NOMO-1 (cell line): ENCODE results near the gene CMIP.
A peak's percentile ranks its signal among the peaks of the same experiment; 100 is the strongest.

Experiments
- DNase-seq, 2 experiments: peaks; one replicate each; lab custom pipeline; 2025; ENCODE audit not compliant: unreplicated experiment in 2 of 2; lab: John Stamatoyannopoulos, UW

The CMIP gene

DNA sequence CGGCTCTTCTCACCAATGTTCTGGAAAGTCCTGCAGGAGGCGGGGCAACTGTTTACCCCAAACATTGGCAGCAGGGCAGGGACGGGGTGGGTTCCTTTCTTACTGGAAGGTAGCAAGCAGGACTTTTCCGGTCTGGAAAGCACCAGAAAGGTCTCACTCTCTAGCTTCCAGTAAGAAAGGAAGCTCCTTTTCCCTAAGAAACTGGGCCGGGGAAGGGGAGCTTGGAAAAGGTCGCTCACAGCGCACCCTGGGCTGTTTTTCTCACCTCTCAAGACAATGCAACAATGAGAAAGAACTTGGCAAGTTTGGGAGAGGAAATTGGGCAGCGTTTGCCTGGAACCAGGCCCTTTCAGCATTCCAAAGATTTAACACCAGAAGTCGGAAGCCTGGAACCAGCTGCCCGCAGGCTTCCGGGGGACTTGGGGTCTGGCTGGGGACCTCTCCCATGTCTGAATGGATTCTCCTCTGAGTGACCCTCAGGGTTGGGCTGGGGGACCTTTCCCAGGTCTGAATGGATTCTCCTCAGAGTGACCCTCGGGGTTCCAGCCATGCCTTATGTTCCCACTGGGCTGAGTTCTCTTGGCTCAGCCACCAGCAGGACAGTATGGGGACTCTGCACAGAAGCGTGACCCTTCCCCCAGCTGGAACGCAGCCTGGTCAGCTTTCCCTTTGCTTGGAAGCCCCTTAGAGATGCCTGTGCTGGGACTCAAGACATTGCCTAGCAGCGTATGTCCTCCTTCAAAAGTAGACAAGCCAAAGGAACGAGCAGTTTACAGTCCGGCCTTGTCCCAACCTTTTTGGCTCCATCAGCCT, 167.9 kb downstream of the CMIP start:
- DNase-seq, result no peak

DNA sequence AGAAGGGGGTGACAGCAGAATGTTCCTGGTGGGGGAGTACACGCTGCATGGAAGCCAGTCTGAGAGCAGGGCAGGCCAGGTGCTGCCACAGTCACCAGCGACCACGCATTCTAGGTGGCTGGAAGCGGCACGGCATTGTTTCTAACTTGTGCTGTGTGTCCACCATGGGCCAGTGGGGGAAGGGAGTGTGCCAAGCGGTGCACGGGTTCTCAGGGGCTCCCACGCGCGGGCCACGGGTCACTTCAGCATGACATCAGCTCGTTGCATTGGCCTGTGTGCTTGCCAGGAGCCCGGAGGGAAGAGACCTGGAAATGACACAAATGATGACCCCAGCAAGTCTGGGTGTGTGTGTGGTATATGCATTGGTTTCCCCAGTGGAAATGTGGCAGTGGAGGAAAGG, 169.6 kb downstream of the CMIP start:
- DNase-seq, result no peak

DNA sequence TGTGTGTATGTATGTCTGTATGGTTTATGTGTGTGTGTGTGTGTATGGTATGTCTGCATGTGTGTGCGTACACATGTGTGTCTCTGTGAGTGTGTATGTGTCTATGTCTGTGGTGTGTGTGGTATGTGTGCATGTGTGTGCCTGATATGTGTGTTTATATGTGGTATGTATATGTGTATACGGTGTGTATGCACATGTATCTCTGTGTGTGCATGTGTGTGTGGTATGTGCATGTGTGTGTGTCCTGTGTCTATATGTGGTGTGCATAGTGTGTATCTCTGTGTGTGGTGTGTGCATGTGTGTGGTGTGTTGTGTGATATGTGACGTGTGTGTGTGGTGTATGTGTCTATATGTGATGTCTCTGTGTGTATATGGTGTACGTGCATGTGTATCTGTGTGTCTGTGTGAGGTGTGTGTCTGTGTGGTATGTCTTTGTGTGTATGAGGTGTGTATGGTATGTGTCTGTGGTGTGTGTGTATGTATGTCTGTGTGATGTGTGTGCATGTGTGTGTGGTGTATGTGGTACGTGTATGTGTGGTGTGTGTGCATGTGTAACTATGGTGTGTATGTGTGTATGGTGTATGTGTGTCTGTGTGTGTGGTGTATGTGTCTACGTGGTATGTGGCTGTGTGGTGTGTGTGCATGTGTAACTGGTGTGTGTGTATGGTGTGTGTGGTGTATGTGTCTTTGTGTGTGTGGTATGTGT, 170.2 kb downstream of the CMIP start:
- DNase-seq, result no peak

DNA sequence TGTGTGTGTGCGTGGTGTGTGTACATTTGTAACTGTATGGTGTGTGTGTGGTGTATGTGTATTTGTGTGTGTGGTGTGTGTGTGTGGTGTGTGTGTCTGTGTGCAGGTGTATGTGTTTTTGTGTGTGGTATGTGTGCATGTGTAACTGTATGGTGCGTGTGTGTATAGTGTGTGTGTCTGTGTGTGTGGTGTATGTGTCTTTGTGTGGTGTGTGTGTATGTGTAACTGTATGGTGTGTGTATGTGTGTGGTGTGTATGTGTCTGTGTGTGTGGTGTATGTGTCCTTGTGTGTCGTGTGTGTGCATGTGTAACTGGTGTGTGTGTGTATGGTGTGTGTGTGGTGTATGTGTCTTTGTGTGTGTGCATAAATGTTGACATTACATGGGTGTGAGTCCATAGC, 170.8 kb downstream of the CMIP start:
- DNase-seq, result no peak

DNA sequence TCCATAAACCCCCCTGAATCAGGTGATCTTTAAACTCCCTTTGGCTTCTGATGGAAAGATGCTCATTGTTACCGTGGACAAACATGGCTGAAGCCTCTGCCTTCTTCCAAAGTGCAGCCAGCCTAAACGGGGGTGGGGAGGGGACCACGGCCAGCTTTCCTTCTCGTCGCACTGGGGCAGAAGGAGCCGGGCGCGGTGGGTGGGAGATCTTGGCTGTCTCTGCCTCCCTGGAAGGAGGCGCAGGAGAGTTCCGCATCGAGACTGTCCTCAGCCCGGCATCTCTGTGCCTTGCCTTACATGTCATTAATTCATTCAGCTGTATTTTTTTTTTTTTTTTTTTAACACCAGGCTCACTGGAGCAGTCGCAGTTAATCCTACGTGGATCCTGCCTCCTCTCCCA, 171.2 kb downstream of the CMIP start:
- DNase-seq, result no peak

DNA sequence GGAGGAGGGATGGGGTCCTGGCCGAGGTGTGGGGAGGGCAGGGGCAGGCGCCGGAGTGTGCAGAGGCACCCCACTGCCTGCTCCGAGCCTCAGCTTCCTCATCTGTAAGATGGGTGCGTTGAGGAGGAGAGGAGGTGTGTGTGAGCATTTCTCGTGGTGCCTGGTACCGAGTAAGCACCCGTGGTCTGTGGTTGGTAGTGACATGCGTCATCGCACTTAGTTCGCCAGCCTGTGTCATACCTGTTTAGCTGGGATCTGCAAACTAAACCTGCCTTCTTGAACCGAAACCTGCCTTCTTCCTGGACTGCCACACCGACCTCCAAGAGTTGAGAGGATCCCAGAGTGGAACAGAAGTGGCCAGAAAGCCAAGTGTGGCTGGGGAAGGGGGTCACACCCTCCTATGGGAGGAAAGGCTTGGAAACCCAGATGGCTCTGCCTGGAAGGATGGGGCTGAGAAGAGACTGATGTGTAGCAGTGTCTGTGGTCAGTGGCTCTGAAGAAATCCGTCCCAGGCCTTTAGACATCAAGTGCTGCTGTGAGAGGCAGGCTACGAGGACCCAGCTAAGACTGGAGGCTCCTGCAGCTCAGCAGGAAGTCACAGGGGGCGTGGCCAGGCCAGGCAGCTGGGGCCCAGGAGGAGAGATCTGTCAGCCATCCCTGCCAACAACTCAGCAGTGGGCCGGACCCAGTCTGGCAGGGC, 171.9 kb downstream of the CMIP start:
- peak in 1 of 2 experiments; percentile 27 for DNase-seq

DNA sequence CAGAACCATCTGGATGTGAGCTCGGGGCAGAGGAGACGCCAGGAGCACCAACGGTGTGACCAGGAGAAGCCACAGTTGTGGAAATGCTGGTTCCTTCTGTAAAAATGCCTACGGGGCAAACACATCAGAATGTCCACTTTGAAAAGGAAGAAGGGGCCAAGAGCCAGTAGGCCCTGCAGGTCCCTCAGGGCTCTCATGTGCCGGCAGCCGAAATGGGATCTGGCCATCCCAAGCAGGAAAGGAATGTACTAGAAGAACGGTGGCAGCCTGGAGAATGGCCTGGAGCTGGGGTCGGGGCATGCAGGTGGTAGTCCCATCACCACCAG, 172.4 kb downstream of the CMIP start:
- no peak for DNase-seq

DNA sequence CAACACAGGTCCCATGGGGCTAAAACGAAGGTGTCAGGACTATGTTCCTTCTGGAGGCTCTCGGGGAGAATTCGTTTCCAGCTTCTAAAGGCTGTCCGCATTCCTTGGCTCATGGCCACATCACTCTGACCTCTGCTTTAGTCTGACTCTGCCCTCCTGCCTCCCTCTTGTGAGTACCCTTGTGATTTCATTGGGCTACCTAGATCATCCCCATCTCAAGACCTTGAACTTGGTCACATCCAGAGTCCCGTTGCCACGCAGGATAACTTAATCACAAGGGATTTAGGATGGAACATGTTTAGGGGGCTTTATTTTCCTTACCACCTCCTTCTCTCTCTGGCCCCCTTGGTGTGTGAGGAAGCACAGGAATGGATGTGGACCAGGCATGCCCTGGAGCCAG, 173.6 kb downstream of the CMIP start:
- DNase-seq, result no peak

DNA sequence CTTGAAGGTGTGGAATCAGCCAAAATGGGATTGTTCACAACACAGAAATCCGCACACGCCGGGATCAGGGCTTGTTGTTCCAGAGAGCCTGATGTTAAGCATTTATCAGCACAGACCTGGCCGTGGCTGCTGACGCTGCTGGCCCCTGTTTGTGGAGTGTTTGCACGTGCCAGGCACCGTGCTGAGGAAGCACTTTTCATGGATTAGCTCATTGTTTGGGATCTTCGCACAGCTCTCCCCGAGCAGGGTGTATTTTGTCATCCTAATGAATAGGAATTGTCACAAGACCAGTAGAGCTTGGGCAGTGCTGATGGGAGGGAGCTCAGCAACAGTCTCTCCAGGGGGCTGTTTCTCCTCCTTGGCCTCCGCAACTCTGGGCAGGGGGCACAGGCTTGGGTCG, 174.1 kb downstream of the CMIP start:
- DNase-seq, result no peak

DNA sequence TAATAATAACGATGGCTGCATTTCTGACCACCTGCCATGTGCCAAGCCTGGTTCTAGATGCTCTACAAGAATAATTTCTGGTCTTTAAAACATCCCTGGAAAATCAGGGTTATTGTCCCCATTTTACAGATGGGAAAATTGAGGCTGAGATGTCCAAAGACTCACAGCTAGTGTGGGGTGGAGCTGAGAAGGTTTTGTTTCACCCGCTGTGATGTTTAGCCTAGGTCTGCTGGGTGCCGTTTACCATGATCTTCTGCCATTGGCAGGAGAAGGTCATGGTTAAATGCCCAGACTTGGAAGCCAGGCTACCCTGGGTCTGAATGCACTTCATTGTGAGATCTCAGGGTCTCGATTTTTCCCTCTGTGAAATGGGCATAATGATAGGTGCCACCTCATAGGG, 175.4 kb downstream of the CMIP start:
- DNase-seq, result no peak

DNA sequence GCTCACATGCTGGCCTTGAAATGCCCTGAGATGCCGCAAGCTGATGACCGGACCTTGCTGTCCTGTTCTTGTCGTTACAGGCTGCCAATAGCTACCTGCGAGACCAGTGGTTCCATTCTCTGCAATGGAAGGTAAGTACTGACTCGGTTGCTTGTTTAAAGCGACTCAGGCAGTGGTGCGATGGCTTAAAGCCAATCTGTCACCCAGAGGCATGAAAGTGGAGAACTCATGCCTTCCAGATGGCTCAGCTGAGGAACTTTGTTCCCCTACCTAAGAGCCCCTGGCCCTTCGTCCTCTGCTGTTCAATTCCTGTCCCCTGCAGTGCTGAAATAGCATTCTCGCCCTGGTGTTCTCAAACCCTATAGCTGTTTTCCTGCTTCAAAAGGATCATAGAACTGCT, 176.2 kb downstream of the CMIP start:
- DNase-seq, result no peak

DNA sequence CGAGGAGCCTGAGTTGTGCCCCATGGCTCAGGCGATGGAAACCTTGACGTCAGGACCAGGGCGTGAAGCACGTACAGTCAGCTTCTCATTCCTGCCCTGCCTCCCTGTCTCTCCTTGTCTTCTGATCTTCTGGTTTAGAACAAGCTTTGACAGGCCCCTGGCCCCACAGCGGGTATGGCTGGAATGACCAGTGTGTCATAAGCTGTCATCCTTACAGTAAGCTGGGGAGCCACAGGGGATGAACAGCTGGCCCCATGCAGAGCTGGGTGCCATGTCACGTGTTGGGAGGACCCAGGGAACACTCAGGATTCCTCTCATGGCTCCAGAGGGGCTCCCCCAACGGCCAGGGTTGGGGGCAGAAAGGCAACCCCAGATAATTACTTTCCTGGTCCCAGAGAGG, 176.9 kb downstream of the CMIP start:
- no peak for DNase-seq

DNA sequence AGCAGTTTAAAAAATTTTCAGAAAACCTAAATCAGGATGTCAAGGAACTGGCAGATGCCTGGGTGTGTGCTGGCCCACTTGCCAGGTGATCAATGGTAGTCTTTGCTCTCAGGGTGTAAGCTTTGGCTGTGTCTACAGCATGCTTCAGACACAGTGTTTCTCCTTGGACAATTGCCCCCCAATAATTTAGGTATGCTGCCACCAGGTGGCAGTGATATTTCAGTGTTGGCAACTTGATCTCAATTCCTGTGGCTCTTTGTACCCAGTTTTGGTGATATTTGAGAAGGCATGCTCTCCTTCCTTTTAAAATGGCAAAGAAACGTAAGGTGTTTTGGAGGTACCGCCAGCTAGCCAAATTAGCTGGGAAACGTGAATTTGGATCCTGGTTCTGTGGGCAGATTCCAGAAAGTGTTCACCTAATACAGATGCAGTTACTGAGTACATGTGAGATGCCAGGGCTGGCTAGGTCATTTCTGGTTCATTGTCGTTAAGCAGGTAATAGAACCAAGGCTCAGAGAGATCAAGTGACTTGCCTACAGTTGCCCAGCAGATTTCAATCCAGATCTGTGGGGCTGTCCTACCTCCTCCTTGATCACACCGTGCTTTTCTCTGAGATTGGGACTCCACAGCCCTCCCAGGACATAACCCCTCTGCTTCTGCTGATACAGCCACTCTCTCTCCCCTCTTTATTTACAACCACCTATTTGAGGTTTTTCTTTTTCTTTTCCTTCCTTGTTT, 178.9 kb downstream of the CMIP start:
- DNase-seq, result peak in 1 of 2 experiments; percentile 27

DNA sequence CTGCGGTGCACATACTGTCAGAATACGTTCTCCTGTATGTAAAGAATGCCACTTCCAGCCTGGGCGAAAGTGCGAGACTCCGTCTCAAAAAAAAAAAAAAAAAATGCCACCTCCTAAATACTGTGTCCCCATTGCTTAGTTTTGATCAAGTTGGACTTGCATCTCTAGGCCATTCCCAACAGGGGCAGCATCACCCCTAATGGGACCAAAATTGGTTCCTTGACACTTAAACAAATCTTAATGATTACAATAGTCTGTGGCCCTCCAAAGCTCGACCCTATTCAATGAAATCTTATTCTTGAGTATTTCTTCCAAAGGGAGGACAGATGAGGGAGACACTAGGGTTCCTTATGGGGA, 179.8 kb downstream of the CMIP start:
- no peak for DNase-seq

DNA sequence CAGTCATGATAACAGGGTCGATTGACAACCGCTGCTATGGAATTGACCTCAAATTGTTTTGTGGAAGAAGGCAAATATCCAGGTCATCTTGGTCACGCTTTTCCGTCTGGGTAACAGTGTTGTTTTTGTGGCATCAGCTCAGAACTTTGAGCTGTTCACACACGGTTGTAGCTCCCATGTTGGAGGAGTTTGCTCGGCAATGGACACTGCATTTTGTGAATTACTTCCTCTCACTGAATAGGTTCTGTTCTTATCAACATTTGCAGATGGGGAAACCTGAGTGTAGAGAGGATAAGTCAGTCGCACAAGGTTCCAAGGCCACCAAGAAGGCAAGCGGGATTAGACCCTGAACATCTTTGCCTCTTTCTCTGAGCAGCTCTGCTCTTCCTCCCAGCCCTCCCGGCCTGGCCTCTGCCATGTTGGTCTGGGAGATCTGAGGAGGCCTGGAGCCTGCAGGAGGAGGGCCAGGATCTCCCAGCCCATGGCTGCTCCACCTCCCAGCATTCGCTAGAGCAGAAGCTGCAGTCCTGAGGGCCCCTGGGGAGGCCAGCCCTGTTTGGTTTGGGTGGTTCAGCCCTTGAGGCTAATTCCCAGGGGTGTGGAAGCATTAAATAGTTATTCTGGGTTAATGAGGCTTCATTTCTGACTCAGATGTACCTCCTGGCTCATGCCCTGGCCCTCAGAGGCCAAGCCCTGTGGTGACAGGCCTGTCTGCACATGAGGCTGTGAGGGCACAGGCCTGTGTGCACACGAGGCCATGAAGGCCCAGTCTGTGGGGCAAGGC, 180.3 kb downstream of the CMIP start:
- no peak for DNase-seq

DNA sequence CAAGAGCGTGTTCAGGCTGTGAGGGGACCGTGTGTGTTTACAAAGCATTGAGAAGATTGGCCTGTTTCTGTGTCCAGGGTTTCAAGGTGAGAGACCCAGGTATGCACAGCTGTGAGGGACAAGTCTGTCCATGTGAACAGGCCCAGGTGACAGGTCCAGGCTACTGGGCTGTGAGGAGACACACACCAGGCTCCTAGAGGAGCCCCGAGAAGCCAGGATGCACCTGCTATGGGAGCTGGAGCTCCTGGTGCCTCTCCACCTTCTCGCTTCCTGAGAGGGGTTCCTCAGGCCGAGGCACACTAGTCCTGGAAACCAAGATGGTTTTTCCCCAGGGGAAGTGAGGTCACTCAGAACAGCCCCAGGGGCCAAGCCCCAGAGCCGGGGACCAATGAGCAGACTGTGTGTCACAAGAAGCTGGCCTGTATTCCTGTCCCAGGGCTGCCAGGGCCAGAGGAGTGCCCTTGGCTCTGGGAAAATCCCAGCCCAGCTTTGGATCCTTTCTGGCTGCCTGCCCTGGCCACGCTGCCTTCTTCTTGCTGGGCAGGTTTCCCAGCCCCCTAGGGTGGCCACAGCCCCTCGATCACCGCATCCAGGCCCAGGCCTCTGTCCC, 181.0 kb downstream of the CMIP start:
- no peak for DNase-seq

DNA sequence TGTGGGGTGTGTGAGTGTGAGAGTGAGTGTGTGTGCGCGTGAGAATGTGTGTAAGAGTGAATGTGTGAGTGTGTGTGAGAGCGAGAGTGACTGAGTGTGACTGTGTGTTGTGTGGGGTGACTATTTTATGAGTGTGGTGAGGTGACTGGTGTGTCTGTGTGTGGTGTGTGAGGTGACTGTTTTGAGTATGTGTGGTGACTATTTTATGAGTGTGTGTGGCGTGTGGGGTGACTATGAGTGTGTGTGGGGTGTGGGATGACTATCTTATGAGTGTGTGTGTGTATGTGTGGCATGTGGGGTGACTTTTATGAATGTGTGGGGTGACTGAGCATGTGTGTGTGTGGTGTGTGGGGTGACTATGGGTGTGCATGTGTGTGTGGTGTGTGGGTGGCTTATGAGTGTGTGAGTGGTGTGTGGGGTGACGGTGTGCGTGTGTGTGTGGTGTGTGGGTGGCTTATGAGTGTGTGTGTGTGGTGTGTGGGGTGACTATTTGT, 181.6 kb downstream of the CMIP start:
- no peak for DNase-seq

DNA sequence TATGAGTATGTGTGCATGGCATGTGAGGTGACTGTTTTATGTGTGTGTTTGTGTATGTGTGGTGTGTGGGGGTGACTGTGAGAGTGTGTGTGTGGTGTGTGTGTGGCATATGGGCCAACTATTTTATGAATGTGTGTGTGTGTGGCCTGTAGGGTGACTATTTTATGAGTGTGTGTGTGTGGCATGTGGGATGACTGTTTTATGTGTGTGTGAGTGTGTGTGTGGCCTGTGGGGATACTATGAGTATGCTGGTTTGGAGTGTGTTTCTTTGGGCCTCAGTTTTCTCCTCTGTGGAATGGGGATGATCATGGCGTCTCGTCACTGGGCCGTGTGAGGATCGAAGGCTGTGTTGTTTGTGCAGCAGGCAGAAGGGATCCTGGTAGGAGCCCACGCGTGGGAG, 182.4 kb downstream of the CMIP start:
- DNase-seq, result no peak

DNA sequence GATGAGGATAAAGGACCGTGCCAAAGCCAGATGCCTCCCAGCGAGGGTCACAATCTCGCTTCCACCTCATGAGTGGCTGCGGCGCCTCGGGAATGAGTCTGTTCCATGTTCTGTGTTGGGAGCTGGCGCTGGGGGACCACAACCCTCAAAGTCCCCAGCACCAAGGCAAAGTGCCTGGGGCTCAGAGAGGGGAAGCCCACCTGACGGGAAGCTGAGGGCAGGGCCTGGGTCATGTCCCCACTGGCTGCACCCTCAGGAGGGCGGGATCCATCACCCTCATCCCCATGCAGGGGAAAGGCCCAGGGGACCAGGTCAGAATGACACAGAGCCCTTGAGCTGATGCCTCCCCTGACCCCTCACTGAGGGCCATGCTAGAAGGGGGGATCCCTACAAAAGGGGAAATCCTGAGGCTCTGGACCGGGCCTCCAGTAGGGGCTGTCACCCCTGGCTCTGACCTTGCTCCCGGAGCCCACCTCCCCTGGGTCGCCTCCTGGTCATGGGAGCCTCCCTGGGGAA, 183.2 kb downstream of the CMIP start:
- no peak for DNase-seq
